ENCODE data around the gene CLEC10A.

DNA sequence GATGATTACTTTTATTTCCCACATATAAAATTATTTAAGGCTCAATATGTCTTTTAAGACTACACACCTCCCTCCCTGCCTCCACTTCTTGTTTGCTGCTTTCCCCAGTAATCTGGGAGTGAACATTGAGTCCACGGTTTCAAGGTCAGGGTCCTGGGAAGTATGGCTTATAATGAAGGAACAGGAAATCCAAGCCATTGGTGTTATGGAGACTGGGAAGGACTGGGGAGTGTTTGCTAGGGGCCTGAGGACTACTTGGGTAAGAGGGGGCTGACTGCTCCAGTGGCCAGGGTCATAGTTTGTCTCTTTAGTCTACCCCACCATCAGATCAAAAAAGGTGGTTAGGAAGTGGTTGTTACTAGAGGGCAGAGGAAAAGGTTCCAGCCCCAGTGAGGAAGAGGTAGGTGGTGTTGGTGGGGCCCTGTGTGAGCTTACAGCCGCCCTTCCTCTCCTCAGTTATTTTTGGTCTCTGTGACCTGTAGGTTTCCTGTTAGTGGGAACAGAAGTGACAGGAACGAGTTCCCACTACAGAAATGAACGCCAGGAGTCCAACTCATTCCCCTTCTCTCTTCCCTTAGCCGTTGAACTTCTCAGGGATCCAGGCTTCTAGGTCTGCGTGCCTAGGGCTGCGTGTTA is 45.0 kb downstream of the CLEC10A start:
- TF ChIP-seq, protein P1, sequence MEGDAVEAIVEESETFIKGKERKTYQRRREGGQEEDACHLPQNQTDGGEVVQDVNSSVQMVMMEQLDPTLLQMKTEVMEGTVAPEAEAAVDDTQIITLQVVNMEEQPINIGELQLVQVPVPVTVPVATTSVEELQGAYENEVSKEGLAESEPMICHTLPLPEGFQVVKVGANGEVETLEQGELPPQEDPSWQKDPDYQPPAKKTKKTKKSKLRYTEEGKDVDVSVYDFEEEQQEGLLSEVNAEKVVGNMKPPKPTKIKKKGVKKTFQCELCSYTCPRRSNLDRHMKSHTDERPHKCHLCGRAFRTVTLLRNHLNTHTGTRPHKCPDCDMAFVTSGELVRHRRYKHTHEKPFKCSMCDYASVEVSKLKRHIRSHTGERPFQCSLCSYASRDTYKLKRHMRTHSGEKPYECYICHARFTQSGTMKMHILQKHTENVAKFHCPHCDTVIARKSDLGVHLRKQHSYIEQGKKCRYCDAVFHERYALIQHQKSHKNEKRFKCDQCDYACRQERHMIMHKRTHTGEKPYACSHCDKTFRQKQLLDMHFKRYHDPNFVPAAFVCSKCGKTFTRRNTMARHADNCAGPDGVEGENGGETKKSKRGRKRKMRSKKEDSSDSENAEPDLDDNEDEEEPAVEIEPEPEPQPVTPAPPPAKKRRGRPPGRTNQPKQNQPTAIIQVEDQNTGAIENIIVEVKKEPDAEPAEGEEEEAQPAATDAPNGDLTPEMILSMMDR (IDR thresholded peaks at IDR 0.05; ENCODE audit: poor library complexity) = no peak
- no peak for TF ChIP-seq EZH2 (IDR thresholded peaks at IDR 0.05; ENCODE audit: borderline replicate concordance)

All from hepatocyte (in vitro differentiated cells).